ENCODE measurements around the gene DDX49.

Gene DDX49

DNA sequence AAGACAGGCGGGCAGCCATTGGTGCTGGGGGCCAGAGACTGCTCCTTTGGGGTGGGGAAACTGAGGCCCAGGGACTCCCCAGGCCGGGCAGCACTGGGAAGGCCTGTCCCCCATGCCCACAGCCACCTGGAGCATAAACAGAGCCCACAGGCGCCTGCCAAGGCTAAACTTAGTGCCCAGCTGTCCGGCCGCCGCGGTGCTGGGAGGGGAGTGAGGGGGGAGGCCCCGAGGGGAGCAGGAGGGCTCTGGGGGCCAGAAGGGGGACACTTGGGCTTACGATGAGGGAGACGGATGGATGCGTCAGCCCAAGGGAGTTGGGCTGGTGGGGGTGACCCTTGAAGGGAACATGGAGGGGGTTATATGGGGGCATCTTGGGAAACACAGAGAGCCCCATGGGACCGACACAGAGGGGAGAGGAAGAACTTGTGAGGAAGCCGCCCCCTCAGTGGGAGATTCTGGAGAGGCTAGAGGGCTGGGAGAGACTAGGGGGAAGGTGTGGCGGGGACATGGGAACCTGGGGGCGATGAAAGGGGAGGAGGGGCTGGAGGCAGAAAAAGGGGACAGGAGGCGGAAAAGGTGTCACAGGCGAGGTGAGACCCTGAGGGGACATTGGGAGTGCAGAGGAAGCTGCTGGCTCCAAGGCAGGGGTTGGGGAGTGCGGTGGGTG is 25.8 kb upstream of the DDX49 start:
- peaks cover 0 to 4% of the 10 kb centered on the region in 2 donors for H3K9me3 ChIP-seq (replicated peaks in 1 of 2; ENCODE audit: control insufficient read depth in 2 of 2, insufficient read depth in 1 of 2, low read depth in 1 of 2, low read length in 2 of 2)
- H2AK5ac ChIP-seq (ENCODE audit: low read depth, low read length): peak overlapping the region; percentile 66
- H3K14ac ChIP-seq (ENCODE audit: low read length): no peak overlapping the region
- H2BK120ac ChIP-seq (ENCODE audit: low read depth, low read length): peak overlapping the region; percentile 82
- H3K27me3 ChIP-seq (ENCODE audit: control insufficient read depth in 3 of 3, insufficient read depth in 3 of 3, low read depth in 1 of 3, low read length in 3 of 3): peaks cover 0 to 6% (median 0%) of the 10 kb centered on the region in 3 experiments
- H3K79me1 ChIP-seq (ENCODE audit: low read depth, low read length): peaks cover 2% of the 10 kb centered on the region
- WGBS, 2 donors (ENCODE audit: extremely low coverage in 2 of 2, insufficient read length in 2 of 2, insufficient replicate concordance in 1 of 2): no CpG with 5 or more reads among the region's 18 CpGs
- H3K4me3 ChIP-seq (ENCODE audit: low read length in 2 of 2): no peak overlapping the region
- H2BK5ac ChIP-seq (ENCODE audit: low read length): no peak overlapping the region
- no peak overlapping the region for H3K27ac ChIP-seq (replicated peaks; ENCODE audit: low read length)
- H3K4ac ChIP-seq (ENCODE audit: low read length): no peak overlapping the region
- no peak overlapping the region for H2AFZ ChIP-seq (ENCODE audit: low read length)
- H3K36me3 ChIP-seq (replicated peaks in 1 of 2; ENCODE audit: control insufficient read depth in 2 of 2, insufficient read depth in 2 of 2, low read length in 2 of 2): peaks cover 8 to 39% of the 10 kb centered on the region in 2 donors
- H3K9ac ChIP-seq (ENCODE audit: low read depth, low read length, poor library complexity): peak overlapping the region; percentile 38
- no peak overlapping the region for H3K23ac ChIP-seq (ENCODE audit: low read depth, low read length, poor library complexity)
- no peak overlapping the region for H2BK12ac ChIP-seq (ENCODE audit: low read length)
- no peak overlapping the region for H3K4me2 ChIP-seq (ENCODE audit: insufficient read depth, low read length, poor library complexity, severe bottlenecking)
- H4K8ac ChIP-seq (ENCODE audit: low read depth, low read length): no peak overlapping the region
- no peak for DNase-seq (ENCODE audit: low spot score)
- H3K18ac ChIP-seq (ENCODE audit: low read length): peak overlapping the region; percentile 38
- peaks cover 12 to 21% of the 10 kb centered on the region in 2 donors for H3K4me1 ChIP-seq (ENCODE audit: control insufficient read depth in 2 of 2, insufficient read depth in 1 of 2, low read depth in 1 of 2, low read length in 2 of 2)
- no peak overlapping the region for H2BK15ac ChIP-seq (ENCODE audit: low read length)
- no peak overlapping the region for H4K91ac ChIP-seq (ENCODE audit: low read depth, low read length, poor library complexity)

DNA sequence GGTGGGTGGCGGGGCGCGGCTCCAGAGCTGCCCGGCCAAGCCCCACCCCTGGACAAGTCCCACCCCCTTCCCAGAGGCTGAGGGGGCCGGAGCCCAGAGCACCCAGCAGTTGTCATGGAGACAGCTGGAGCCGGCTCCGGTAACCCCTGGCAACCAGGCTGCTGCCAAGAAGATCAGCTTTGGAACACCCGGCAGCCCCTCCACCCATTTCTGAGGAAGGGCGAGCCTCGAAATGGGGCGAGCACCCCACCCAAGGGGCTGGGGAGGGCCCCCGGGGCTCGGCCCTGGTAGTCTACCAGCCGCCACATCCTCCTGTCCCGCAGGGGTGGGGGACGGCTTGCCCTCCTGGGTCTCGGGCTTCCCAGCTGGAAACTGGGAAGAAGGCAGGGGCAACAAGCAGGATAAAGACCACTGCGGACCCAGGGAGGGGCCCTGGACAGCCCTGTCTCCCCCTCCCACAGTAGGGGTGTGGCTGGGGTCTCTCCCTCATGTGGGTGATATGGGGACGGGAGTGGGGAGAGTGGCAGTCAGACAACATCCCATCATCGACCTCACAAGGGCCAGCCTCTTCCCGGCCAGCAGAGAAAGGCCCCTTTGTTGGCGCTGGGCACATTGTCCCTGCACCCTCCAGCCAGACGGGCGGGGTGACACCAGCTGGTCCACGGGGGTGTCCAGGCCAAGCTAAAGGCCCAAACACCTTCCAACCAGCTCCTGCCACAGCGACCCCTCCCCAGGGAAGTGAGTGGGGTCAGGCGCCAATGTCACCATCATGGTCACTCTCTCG is 25.1 kb upstream of the DDX49 start:
- peak; percentile 58 for DNase-seq (ENCODE audit: low spot score)
- Histone ChIP-seq H2BK12ac (ENCODE audit: low read length) (no peak overlapping the region), H3K27me3 (ENCODE audit: control insufficient read depth in 3 of 3, insufficient read depth in 3 of 3, low read depth in 1 of 3, low read length in 3 of 3) (peaks cover 0 to 6% (median 0%) of the 10 kb centered on the region in 3 experiments), H2BK120ac (ENCODE audit: low read depth, low read length) (no peak overlapping the region), H2BK5ac (ENCODE audit: low read length) (no peak overlapping the region), H2AK5ac (ENCODE audit: low read depth, low read length) (peak overlapping the region; percentile 2), H3K4ac (ENCODE audit: low read length) (no peak overlapping the region), H3K4me3 (ENCODE audit: low read length in 2 of 2) (peak overlapping the region; percentile 84 to 98), H3K14ac (ENCODE audit: low read length) (peak overlapping the region; percentile 76), H3K9ac (ENCODE audit: low read depth, low read length, poor library complexity) (peak overlapping the region; percentile 38), H3K79me1 (ENCODE audit: low read depth, low read length) (peaks cover 2% of the 10 kb centered on the region), H3K4me2 (ENCODE audit: insufficient read depth, low read length, poor library complexity, severe bottlenecking) (peak overlapping the region; percentile 91), H3K4me1 (ENCODE audit: control insufficient read depth in 2 of 2, insufficient read depth in 1 of 2, low read depth in 1 of 2, low read length in 2 of 2) (peaks cover 12 to 25% of the 10 kb centered on the region in 2 donors), H3K36me3 (replicated peaks in 1 of 2; ENCODE audit: control insufficient read depth in 2 of 2, insufficient read depth in 2 of 2, low read length in 2 of 2) (peaks cover 8 to 41% of the 10 kb centered on the region in 2 donors), H4K91ac (ENCODE audit: low read depth, low read length, poor library complexity) (no peak overlapping the region), H3K9me3 (replicated peaks in 1 of 2; ENCODE audit: control insufficient read depth in 2 of 2, insufficient read depth in 1 of 2, low read depth in 1 of 2, low read length in 2 of 2) (peaks cover 0 to 4% of the 10 kb centered on the region in 2 donors), H2BK15ac (ENCODE audit: low read length) (no peak overlapping the region), H3K23ac (ENCODE audit: low read depth, low read length, poor library complexity) (peak overlapping the region; percentile 65), H3K27ac (replicated peaks; ENCODE audit: low read length) (no peak overlapping the region), H4K8ac (ENCODE audit: low read depth, low read length) (no peak overlapping the region), H2AFZ (ENCODE audit: low read length) (peak overlapping the region; percentile 91), H3K18ac (ENCODE audit: low read length) (peak overlapping the region; percentile 80)
- no CpG with 5 or more reads among the region's 28 CpGs for WGBS, 2 donors (ENCODE audit: extremely low coverage in 2 of 2, insufficient read length in 2 of 2, insufficient replicate concordance in 1 of 2)

DNA sequence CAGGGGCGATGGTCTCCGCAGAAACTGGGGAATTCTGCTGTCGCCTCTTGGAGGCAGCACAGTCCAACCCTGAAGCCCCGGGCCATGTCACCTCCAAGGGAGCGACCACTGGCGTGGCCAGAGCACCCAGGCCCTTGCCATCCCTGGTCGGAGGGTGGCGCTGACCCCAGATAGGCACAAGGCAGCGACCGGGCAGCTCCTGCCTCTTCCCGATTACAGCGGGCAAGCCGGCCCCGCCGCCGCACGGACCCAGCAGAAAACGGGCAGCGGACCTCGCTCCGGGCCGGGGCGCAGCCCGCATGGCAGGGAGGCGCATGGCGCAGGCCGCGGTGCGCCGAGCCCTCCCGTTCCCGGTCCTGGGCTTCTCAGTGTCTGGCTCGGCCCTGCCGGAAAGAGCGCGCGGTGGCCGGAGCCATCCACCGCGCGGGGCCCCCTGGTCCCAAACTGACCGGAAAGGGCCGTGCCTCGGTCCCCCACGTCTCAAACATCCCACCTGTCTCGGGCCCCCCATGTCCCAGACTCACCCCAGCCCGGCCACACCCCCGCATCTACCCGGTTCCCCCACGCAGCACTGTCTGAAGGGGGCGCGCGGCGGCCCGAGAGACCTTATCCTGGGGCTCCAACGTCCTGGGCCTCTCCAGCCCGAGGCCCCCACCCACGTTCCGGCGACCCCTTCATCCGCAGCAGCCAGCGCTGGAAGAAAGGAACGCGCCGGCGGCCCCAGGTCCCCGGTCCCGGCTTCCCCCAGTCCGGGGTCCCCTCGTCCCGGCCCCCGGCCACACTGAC is 24.3 kb upstream of the DDX49 start:
- H3K36me3 ChIP-seq (replicated peaks in 1 of 2; ENCODE audit: control insufficient read depth in 2 of 2, insufficient read depth in 2 of 2, low read length in 2 of 2): peaks cover 9 to 43% of the 10 kb centered on the region in 2 donors
- no peak overlapping the region for H4K8ac ChIP-seq (ENCODE audit: low read depth, low read length)
- peak overlapping the region; percentile 96 for H3K9ac ChIP-seq (ENCODE audit: low read depth, low read length, poor library complexity)
- H3K23ac ChIP-seq (ENCODE audit: low read depth, low read length, poor library complexity): peak overlapping the region; percentile 65
- no peak overlapping the region for H2BK15ac ChIP-seq (ENCODE audit: low read length)
- H2AK5ac ChIP-seq (ENCODE audit: low read depth, low read length): peak overlapping the region; percentile 75
- H3K27me3 ChIP-seq (ENCODE audit: control insufficient read depth in 3 of 3, insufficient read depth in 3 of 3, low read depth in 1 of 3, low read length in 3 of 3): peaks cover 0 to 6% (median 0%) of the 10 kb centered on the region in 3 experiments
- H3K4me2 ChIP-seq (ENCODE audit: insufficient read depth, low read length, poor library complexity, severe bottlenecking): peak overlapping the region; percentile 91
- H2BK120ac ChIP-seq (ENCODE audit: low read depth, low read length): peak overlapping the region; percentile 31
- H3K79me1 ChIP-seq (ENCODE audit: low read depth, low read length): peaks cover 2% of the 10 kb centered on the region
- peaks cover 0 to 4% of the 10 kb centered on the region in 2 donors for H3K9me3 ChIP-seq (replicated peaks in 1 of 2; ENCODE audit: control insufficient read depth in 2 of 2, insufficient read depth in 1 of 2, low read depth in 1 of 2, low read length in 2 of 2)
- peak overlapping the region; percentile 84 to 98 for H3K4me3 ChIP-seq (ENCODE audit: low read length in 2 of 2)
- peak overlapping the region; percentile 71 for H3K14ac ChIP-seq (ENCODE audit: low read length)
- no CpG with 5 or more reads among the region's 72 CpGs for WGBS, 2 donors (ENCODE audit: extremely low coverage in 2 of 2, insufficient read length in 2 of 2, insufficient replicate concordance in 1 of 2)
- peak overlapping the region; percentile 98 for H3K18ac ChIP-seq (ENCODE audit: low read length)
- H4K91ac ChIP-seq (ENCODE audit: low read depth, low read length, poor library complexity): no peak overlapping the region
- H2BK12ac ChIP-seq (ENCODE audit: low read length): no peak overlapping the region
- DNase-seq (ENCODE audit: low spot score): peak; percentile 65
- peak overlapping the region; percentile 91 for H2AFZ ChIP-seq (ENCODE audit: low read length)
- peaks cover 12 to 25% of the 10 kb centered on the region in 2 donors for H3K4me1 ChIP-seq (ENCODE audit: control insufficient read depth in 2 of 2, insufficient read depth in 1 of 2, low read depth in 1 of 2, low read length in 2 of 2)
- no peak overlapping the region for H2BK5ac ChIP-seq (ENCODE audit: low read length)
- H3K27ac ChIP-seq (replicated peaks; ENCODE audit: low read length): no peak overlapping the region
- peak overlapping the region; percentile 37 for H3K4ac ChIP-seq (ENCODE audit: low read length)

All from neuronal stem cell (in vitro differentiated cells).